MM.1S (cell line): Measurements from ENCODE around the gene MYADML2.

Experiments
- DNase-seq: peaks from one replicate; pipeline ENCODE4 v3.0.0-alpha.2; 2015
- H2AFZ ChIP-seq: fragments of 300-600 bp; sonication (generic); 2 replicates; pipeline ENCODE4 v1.6.0; 2016; ENCODE audit warnings: antibody characterized with exemption, low read length
- H3F3A ChIP-seq: fragments of 300-600 bp; sonication (generic); 2 replicates; pipeline ENCODE4 v1.6.1; 2016; ENCODE audit warnings: mild to moderate bottlenecking, antibody characterized with exemption, low read length, moderate library complexity, mixed read lengths; ENCODE audit not compliant: insufficient read depth
- H3K27ac ChIP-seq: fragments of 300-600 bp; sonication (generic); 2 replicates; pipeline ENCODE4 v1.5.1; 2016; ENCODE audit warnings: mild to moderate bottlenecking, low read length
- H3K27me3 ChIP-seq: fragments of 300-600 bp; sonication (generic); replicated peaks from 2 replicates; pipeline ENCODE4 v1.6.0; 2016; ENCODE audit warnings: low read length; ENCODE audit not compliant: insufficient read depth
- H3K36me3 ChIP-seq: fragments of 300-600 bp; sonication (generic); replicated peaks from 2 replicates; pipeline ENCODE4 v1.6.1; 2016; ENCODE audit warnings: mild to moderate bottlenecking, low read length, mixed read lengths; ENCODE audit not compliant: insufficient read depth
- H3K4me1 ChIP-seq: fragments of 300-600 bp; sonication (generic); 2 replicates; pipeline ENCODE4 v1.6.1; 2016; ENCODE audit warnings: low read length, mixed read lengths
- H3K4me2 ChIP-seq: fragments of 300-600 bp; sonication (generic); 2 replicates; pipeline ENCODE4 v1.6.0; 2016; ENCODE audit warnings: low read depth, low read length
- H3K4me3 ChIP-seq: fragments of 300-600 bp; sonication (generic); 2 replicates; pipeline ENCODE4 v1.5.1; 2016; ENCODE audit warnings: low read length, mixed read lengths
- H3K79me2 ChIP-seq: fragments of 300-600 bp; sonication (generic); 2 replicates; pipeline ENCODE4 v1.6.1; 2016; ENCODE audit warnings: mixed run types, low read length, mixed read lengths
- H3K9ac ChIP-seq: fragments of 300-600 bp; sonication (generic); 2 replicates; pipeline ENCODE4 v1.6.1; 2016; ENCODE audit warnings: low read length, mixed read lengths
- H3K9me2 ChIP-seq: fragments of 300-600 bp; sonication (generic); replicated peaks from 2 replicates; pipeline ENCODE4 v1.6.1; 2016; ENCODE audit warnings: mild to moderate bottlenecking, low read length, mixed read lengths; ENCODE audit not compliant: insufficient read depth
- H3K9me3 ChIP-seq: fragments of 300-600 bp; sonication (generic); replicated peaks from 2 replicates; pipeline ENCODE4 v1.6.1; 2016; ENCODE audit warnings: mild to moderate bottlenecking, low read length, mixed read lengths; ENCODE audit not compliant: insufficient read depth
- H4K20me1 ChIP-seq: fragments of 300-600 bp; sonication (generic); 2 replicates; pipeline ENCODE4 v1.6.1; 2016; ENCODE audit warnings: mild to moderate bottlenecking, low read length, moderate library complexity, mixed read lengths; ENCODE audit not compliant: insufficient read depth
- EZH2 ChIP-seq: fragments of 300-600 bp; sonication (generic); optimal IDR thresholded peaks from 2 replicates; pipeline ENCODE3; 2017; ENCODE audit warnings: low read depth, mild to moderate bottlenecking, antibody characterized with exemption, low read length, mixed read lengths
- EZH2phosphoT487 ChIP-seq: fragments of 300-600 bp; sonication (generic); IDR thresholded peaks from 2 replicates; pipeline ENCODE4 v1.6.1; 2018; ENCODE audit warnings: antibody characterized with exemption, low read length
- TF ChIP-seq, protein P1 (sequence below): fragments of 300-600 bp; sonication (generic); IDR thresholded peaks from 2 replicates; pipeline ENCODE4 v1.5.1; 2016; ENCODE audit warnings: antibody characterized with exemption, low read length, mixed read lengths

MYADML2 gene

GRCh38 chr17:81994593-81995462, 47.8 kb upstream of the MYADML2 start:
- H3K27ac ChIP-seq: no peak overlapping the region
- no peaks in the 10 kb centered on the region for H3K4me1 ChIP-seq
- no peak overlapping the region for H2AFZ ChIP-seq
- H3K27me3 ChIP-seq: no peaks in the 10 kb centered on the region
- no peaks in the 10 kb centered on the region for H3K9me3 ChIP-seq
- H3K9me2 ChIP-seq: no peaks in the 10 kb centered on the region
- H3K4me3 ChIP-seq: no peak overlapping the region
- no peaks in the 10 kb centered on the region for H4K20me1 ChIP-seq
- H3F3A ChIP-seq: no peaks in the 10 kb centered on the region
- no peaks in the 10 kb centered on the region for H3K79me2 ChIP-seq
- no peak overlapping the region for H3K9ac ChIP-seq
- H3K36me3 ChIP-seq: no peaks in the 10 kb centered on the region
- TF ChIP-seq EZH2 (no peak), EZH2phosphoT487 (no peak)
- TF ChIP-seq, protein P1, sequence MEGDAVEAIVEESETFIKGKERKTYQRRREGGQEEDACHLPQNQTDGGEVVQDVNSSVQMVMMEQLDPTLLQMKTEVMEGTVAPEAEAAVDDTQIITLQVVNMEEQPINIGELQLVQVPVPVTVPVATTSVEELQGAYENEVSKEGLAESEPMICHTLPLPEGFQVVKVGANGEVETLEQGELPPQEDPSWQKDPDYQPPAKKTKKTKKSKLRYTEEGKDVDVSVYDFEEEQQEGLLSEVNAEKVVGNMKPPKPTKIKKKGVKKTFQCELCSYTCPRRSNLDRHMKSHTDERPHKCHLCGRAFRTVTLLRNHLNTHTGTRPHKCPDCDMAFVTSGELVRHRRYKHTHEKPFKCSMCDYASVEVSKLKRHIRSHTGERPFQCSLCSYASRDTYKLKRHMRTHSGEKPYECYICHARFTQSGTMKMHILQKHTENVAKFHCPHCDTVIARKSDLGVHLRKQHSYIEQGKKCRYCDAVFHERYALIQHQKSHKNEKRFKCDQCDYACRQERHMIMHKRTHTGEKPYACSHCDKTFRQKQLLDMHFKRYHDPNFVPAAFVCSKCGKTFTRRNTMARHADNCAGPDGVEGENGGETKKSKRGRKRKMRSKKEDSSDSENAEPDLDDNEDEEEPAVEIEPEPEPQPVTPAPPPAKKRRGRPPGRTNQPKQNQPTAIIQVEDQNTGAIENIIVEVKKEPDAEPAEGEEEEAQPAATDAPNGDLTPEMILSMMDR: no peak
- H3K4me2 ChIP-seq: no peak overlapping the region
- no peak for DNase-seq

DNA sequence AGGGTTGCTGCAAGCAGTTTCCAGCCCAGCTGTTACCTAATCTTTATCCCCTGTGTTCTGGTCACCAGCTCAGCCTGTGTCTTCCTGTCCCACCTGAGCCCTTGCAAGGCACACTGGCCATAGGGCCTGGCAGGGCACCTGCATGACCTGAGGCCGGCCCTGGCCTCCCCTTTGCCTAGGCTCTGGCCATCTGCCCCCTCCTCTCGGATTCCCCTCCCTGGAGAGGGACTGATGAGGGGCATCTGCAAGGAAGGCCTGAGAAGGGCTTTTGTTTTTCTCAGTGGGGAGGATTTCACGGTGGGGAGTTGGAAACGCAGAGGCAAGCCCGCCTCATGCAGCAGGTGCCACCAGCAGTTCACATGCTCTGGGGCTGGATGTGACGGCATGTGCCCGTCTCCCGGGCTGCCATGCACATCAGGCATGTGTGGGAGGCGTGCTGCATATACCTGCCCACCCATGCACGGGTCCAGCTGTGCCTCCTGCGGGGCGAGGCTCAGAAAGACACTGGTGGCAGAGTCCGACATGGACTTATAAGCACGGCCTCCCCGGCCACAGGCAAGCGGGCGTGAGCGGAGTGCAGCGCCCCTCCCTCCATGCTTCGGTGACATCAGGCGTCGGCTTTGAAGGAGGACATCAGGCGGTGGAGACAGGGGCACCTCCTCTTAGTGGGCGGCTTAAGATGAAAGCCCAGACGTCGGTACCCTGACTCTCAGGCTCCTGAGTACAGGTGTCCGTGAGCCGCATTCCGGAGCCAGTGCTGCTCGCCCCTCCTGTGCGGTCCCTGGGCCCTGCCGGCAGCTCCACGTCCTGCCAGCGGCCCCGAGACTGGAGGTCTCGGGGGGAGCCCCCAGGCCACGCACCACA, 46.9 kb upstream of the MYADML2 start:
- Histone ChIP-seq H3K27ac (no peak overlapping the region), H3K9ac (no peak overlapping the region), H3K27me3 (no peaks in the 10 kb centered on the region), H3F3A (no peaks in the 10 kb centered on the region), H3K4me2 (no peak overlapping the region), H2AFZ (no peak overlapping the region), H3K9me3 (no peaks in the 10 kb centered on the region), H3K4me3 (no peak overlapping the region), H3K79me2 (no peaks in the 10 kb centered on the region), H3K36me3 (no peaks in the 10 kb centered on the region), H4K20me1 (no peaks in the 10 kb centered on the region), H3K4me1 (no peaks in the 10 kb centered on the region), H3K9me2 (no peaks in the 10 kb centered on the region)
- DNase-seq: no peak
- no peak for TF ChIP-seq EZH2
- TF ChIP-seq, protein P1: no peak
- no peak for TF ChIP-seq EZH2phosphoT487

- Histone ChIP-seq H2AFZ (no peak overlapping the region), H3K9me3 (no peaks in the 10 kb centered on the region), H3K4me2 (no peak overlapping the region), H3F3A (no peaks in the 10 kb centered on the region), H3K9me2 (no peaks in the 10 kb centered on the region), H3K9ac (no peak overlapping the region), H3K36me3 (no peaks in the 10 kb centered on the region), H4K20me1 (no peaks in the 10 kb centered on the region), H3K27ac (no peak overlapping the region), H3K27me3 (no peaks in the 10 kb centered on the region), H3K4me1 (no peaks in the 10 kb centered on the region), H3K79me2 (no peaks in the 10 kb centered on the region), H3K4me3 (no peak overlapping the region)
- TF ChIP-seq EZH2 (no peak), EZH2phosphoT487 (no peak)
- TF ChIP-seq, protein P1: no peak
- DNase-seq: no peak
These were observed 45.5 kb upstream of the MYADML2 start for GRCh38 chr17:81992306-81993102.
